HepG2 (cell line): Measurements from ENCODE around the gene TOMM40L.
A peak's percentile ranks its signal among the peaks of the same experiment; 100 is the strongest.

Experiments
- CTCF ChIP-seq: sonication (generic); formaldehyde crosslinking; IDR thresholded peaks from 2 replicates; pipeline ENCODE4 v1.5.0; 2020; ENCODE audit warnings: mild to moderate bottlenecking, missing genetic modification reagents, moderate library complexity
- HMGXB3 ChIP-seq: sonication (generic); formaldehyde crosslinking; IDR thresholded peaks from 2 replicates; pipeline ENCODE4 v1.4.0; 2020; ENCODE audit warnings: missing genetic modification reagents, borderline replicate concordance
- MAFF ChIP-seq: IDR thresholded peaks from 2 replicates; pipeline ENCODE4 v1.6.1; 2011; ENCODE audit warnings: low read depth, low read length, improper control_type of control experiment
- MXI1 ChIP-seq: IDR thresholded peaks from 3 replicates; pipeline ENCODE4 v1.6.1; 2012; ENCODE audit warnings: low read depth, low read length, inconsistent platforms, borderline replicate concordance
- SATB2 ChIP-seq: sonication (generic); formaldehyde crosslinking; IDR thresholded peaks from 2 replicates; pipeline ENCODE4 v1.5.0; 2020; ENCODE audit warnings: missing genetic modification reagents
- YY1 ChIP-seq: IDR thresholded peaks from 2 replicates; pipeline ENCODE4 v1.6.1; 2011; ENCODE audit warnings: low read length, low read depth, moderate library complexity, mild to moderate bottlenecking; ENCODE audit not compliant: insufficient read depth, insufficient replicate concordance
- ZNF292 ChIP-seq: sonication (generic); formaldehyde crosslinking; IDR thresholded peaks from 2 replicates; pipeline ENCODE4 v1.8.1; 2022; ENCODE audit warnings: mild to moderate bottlenecking, low read depth, missing genetic modification reagents, borderline replicate concordance
- ZSCAN5A ChIP-seq: sonication (generic); formaldehyde crosslinking; IDR thresholded peaks from 2 replicates; pipeline ENCODE4 v1.8.0; 2022; ENCODE audit warnings: mild to moderate bottlenecking, missing genetic modification reagents, borderline replicate concordance

- peak; percentile 25; the same call in 1 of the 2 replicates for TF ChIP-seq MAFF
- no peak for TF ChIP-seq ZNF292 (CRISPR knock-in tag)
- no peak; the same call in 1 of the 2 replicates for TF ChIP-seq SATB2
- no peak; the same call in 1 of the 2 replicates for TF ChIP-seq HMGXB3 (CRISPR knock-in tag)
- no peak for TF ChIP-seq YY1
- no peak for TF ChIP-seq CTCF (CRISPR knock-in tag)
- TF ChIP-seq MXI1: no peak; the same call in 2 of the 3 replicates
- no peak; the same call in 1 of the 2 replicates for TF ChIP-seq ZSCAN5A (CRISPR knock-in tag)
Measured at GRCh38 chr1:161223805-161224694, 1.8 kb upstream of the TOMM40L start.
